BJ (cell line): ENCODE data around the gene SH3RF3. TPM values are rescaled to one million over a fixed set of nuclear protein-coding genes. Genes with fewer than 3 reads are reported as not detected.

Source experiments
- CTCF ChIA-PET: fragments of 350-600 bp; formaldehyde crosslinking; extraction: SDS; loops from one replicate; lab custom pipeline; 2021; ENCODE audit warnings: antibody characterized with exemption, inconsistent platforms; lab: Yijun Ruan, JAX
- POLR2A ChIA-PET: fragments of 300-600 bp; sonication (Branson Sonifier 250); formaldehyde crosslinking; extraction: SDS; loops from one replicate; lab custom pipeline; 2021; ENCODE audit warnings: antibody characterized with exemption; lab: Charles Lee
- DNase-seq: peaks from one replicate; pipeline ENCODE4 v3.0.0-alpha.2; 2011; ENCODE audit warnings: low read depth
- H3K27me3 ChIP-seq: 2 replicates; pipeline ENCODE4 v1.6.0; 2011; ENCODE audit warnings: low read length; ENCODE audit not compliant: control insufficient read depth, insufficient read depth
- H3K36me3 ChIP-seq: 2 replicates; pipeline ENCODE4 v1.5.1; 2011; ENCODE audit warnings: low read length; ENCODE audit not compliant: control insufficient read depth, insufficient read depth
- H3K4me3 ChIP-seq: 2 replicates; pipeline ENCODE4 v1.5.1; 2011; ENCODE audit warnings: low read depth, mild to moderate bottlenecking, control low read depth, low read length
- CTCF ChIP-seq: IDR thresholded peaks from 2 replicates; pipeline ENCODE4 v1.5.1; 2011; ENCODE audit warnings: low read depth, mild to moderate bottlenecking, control low read depth, inconsistent platforms, low read length, moderate library complexity; ENCODE audit not compliant: insufficient read depth
- polyA plus RNA-seq: library from polyadenylated mRNA; depleted of rRNA; stranded (reverse); fragments of >200 nt; gene quantifications from 2 replicates; pipeline ENCODE4 v1.2.3, GENCODE V29; 2011

The SH3RF3 gene
- polyA plus RNA-seq, 1 experiment = 3.6 TPM

GRCh38 chr2:109352056-109352897 is 223.3 kb downstream of the SH3RF3 start:
- POLR2A ChIA-PET = no interaction called here
- H3K36me3 ChIP-seq = peaks cover 5% of the 10 kb centered on the region
- no peak overlapping the region for H3K4me3 ChIP-seq
- no peaks in the 10 kb centered on the region for H3K27me3 ChIP-seq
- TF ChIP-seq CTCF = no peak
- DNase-seq = no peak
- CTCF ChIA-PET = interaction anchor here (0.6 kb wide), 1 partner anchor 9 kb away, joined by 3 read pairs; no protein-coding TSS in a partner anchor

- TF ChIP-seq CTCF = no peak
- Histone ChIP-seq H3K27me3 (no peaks in the 10 kb centered on the region), H3K36me3 (peaks cover 2% of the 10 kb centered on the region), H3K4me3 (no peak overlapping the region)
- no peak for DNase-seq
- POLR2A ChIA-PET = no interaction called here
- CTCF ChIA-PET = interaction anchor here (0.6 kb wide), 1 partner anchor 9 kb away, joined by 3 read pairs; no protein-coding TSS in a partner anchor
Measured at GRCh38 chr2:109352898-109353689, 224.1 kb downstream of the SH3RF3 start.

GRCh38 chr2:109353806-109354745 is 225.1 kb downstream of the SH3RF3 start:
- Histone ChIP-seq H3K36me3 (peaks cover 2% of the 10 kb centered on the region), H3K27me3 (no peaks in the 10 kb centered on the region), H3K4me3 (no peak overlapping the region)
- ChIA-PET CTCF (interaction anchor here (1.0 to 1.1 kb wide), 3 partner anchors 10 to 14 kb away, joined by 3 read pairs; no protein-coding TSS in a partner anchor), POLR2A (no interaction called here)
- no peak for DNase-seq
- no peak for TF ChIP-seq CTCF

- Histone ChIP-seq H3K36me3 (no peaks in the 10 kb centered on the region; the same call in 1 of the 2 replicates), H3K27me3 (no peaks in the 10 kb centered on the region), H3K4me3 (no peak overlapping the region)
- TF ChIP-seq CTCF = no peak
- POLR2A ChIA-PET = no interaction called here
- DNase-seq = no peak
- CTCF ChIA-PET = interaction anchor here (1.0 kb wide), 1 partner anchor 16 kb away, joined by 3 read pairs; no protein-coding TSS in a partner anchor
Measured at GRCh38 chr2:109355192-109355843, 226.3 kb downstream of the SH3RF3 start.
